HG03103 (cell line): Measurements from ENCODE around the gene PITRM1.

Experiments used
- ATAC-seq: cut with Tn5 transposase; IDR thresholded peaks from one replicate; pipeline ENCODE4 v1.9.1; 2021; ENCODE audit warnings: low read depth; ENCODE audit not compliant: unreplicated experiment

Gene PITRM1

GRCh38 chr10:3141351-3142005 lies 31.1 kb downstream of the PITRM1 start:
- no peak for ATAC-seq

GRCh38 chr10:3140280-3140679 lies 32.3 kb downstream of the PITRM1 start:
- ATAC-seq: no peak

- no peak for ATAC-seq
Measured at GRCh38 chr10:3139216-3139910, 33.2 kb downstream of the PITRM1 start.

- ATAC-seq: no peak
Measured at GRCh38 chr10:3137958-3138726, 34.4 kb downstream of the PITRM1 start.

- ATAC-seq: no peak
Measured at GRCh38 chr10:3136763-3137611, 35.6 kb downstream of the PITRM1 start.

GRCh38 chr10:3136336-3136735 lies 36.2 kb downstream of the PITRM1 start:
- no peak for ATAC-seq

GRCh38 chr10:3135006-3135405 lies 37.6 kb downstream of the PITRM1 start:
- ATAC-seq: no peak

GRCh38 chr10:3133948-3134347 lies 38.6 kb downstream of the PITRM1 start:
- ATAC-seq: no peak

- no peak for ATAC-seq
Measured at GRCh38 chr10:3132036-3133025, 40.3 kb downstream of the PITRM1 start.

GRCh38 chr10:3131098-3131497 lies 41.5 kb downstream of the PITRM1 start:
- no peak for ATAC-seq

- ATAC-seq: no peak
Measured at GRCh38 chr10:3129581-3130340, 42.8 kb downstream of the PITRM1 start.

GRCh38 chr10:3128379-3129130 lies 44.0 kb downstream of the PITRM1 start:
- no peak for ATAC-seq

GRCh38 chr10:3127921-3128320 lies 44.7 kb downstream of the PITRM1 start:
- ATAC-seq: no peak

- ATAC-seq: no peak
Measured at GRCh38 chr10:3126741-3127346, 45.7 kb downstream of the PITRM1 start.

- no peak for ATAC-seq
Measured at GRCh38 chr10:3126249-3126648, 46.3 kb downstream of the PITRM1 start.

GRCh38 chr10:3125527-3126170 lies 46.9 kb downstream of the PITRM1 start:
- no peak for ATAC-seq
